GM12878 (cell line): Measurements from ENCODE around the gene CCDC88C. TPM values are rescaled to one million over a fixed set of nuclear protein-coding genes. Genes with fewer than 3 reads are reported as not detected.
"Not testable (repeated sequence)": the region's sequence is repeated elsewhere in the genome, so short reads cannot be mapped to it uniquely, and the experiment has no call there.

Source experiments
- ATAC-seq: fragments of 200-7000 bp; cut with Tn5 transposase; 3 replicates; pipeline ENCODE4 v1.9.1; 2020; ENCODE audit warnings: mild to moderate bottlenecking, moderate library complexity
- BruUV-seq: library from RNA; stranded (reverse); fragments of 400-500 nt; replicated peaks from 2 replicates; lab custom pipeline; 2021; lab: Mats Ljungman, UMichigan
- CTCF ChIA-PET: fragments of 300-600 bp; sonication (Branson Sonifier 250); formaldehyde crosslinking; extraction: SDS; loops from one replicate; lab custom pipeline; 2021; ENCODE audit warnings: inconsistent platforms; lab: Yijun Ruan, JAX
- POLR2A ChIA-PET: fragments of 350-600 bp; formaldehyde crosslinking; extraction: SDS; loops from one replicate; lab custom pipeline; 2021; ENCODE audit warnings: inconsistent platforms; lab: Charles Lee
- RAD21 ChIA-PET: fragments of 300-600 bp; sonication (Branson Sonifier 250); formaldehyde crosslinking; loops from one replicate; lab custom pipeline; 2023; ENCODE audit warnings: antibody characterized with exemption; ENCODE audit not compliant: unreplicated experiment; lab: Charles Lee
- SMC1A ChIA-PET: fragments of 300-600 bp; sonication (Branson Sonifier 250); formaldehyde crosslinking; loops from one replicate; lab custom pipeline; 2023; ENCODE audit not compliant: unreplicated experiment, uncharacterized antibody; lab: Charles Lee
- DNase-seq: peaks from one replicate; pipeline ENCODE4 v3.0.0-alpha.2; 2011; ENCODE audit warnings: low read depth, low spot score
- FAIRE-seq: peaks from 3 replicates; lab custom pipeline; 2011; peaks lifted over from hg19 to GRCh38; lab: Jason Lieb, UNC
- H2AFZ ChIP-seq: 2 replicates; pipeline ENCODE4 v1.6.0; 2011; ENCODE audit warnings: low read depth, low read length, control low read depth; ENCODE audit not compliant: control insufficient read depth
- H3K27ac ChIP-seq: 2 replicates; pipeline ENCODE4 v1.5.1; 2011; ENCODE audit warnings: control low read depth; ENCODE audit not compliant: control insufficient read depth, insufficient read depth
- H3K27me3 ChIP-seq, 2 experiments: replicated peaks in 1 of 2; 2 replicates each; pipeline versions ENCODE4 v1.6.0 to v1.6.1; 2011; ENCODE audit warnings: low read length in 1 of 2; ENCODE audit not compliant: control insufficient read depth in 2 of 2, insufficient read depth in 2 of 2
- H3K36me3 ChIP-seq, 2 experiments: 2 replicates each; pipeline ENCODE4 v1.5.1; 2011; ENCODE audit warnings: low read length in 1 of 2; ENCODE audit not compliant: control insufficient read depth in 2 of 2, insufficient read depth in 2 of 2
- H3K4me1 ChIP-seq: 2 replicates; pipeline ENCODE4 v1.6.1; 2011; ENCODE audit warnings: mild to moderate bottlenecking, low read length, moderate library complexity, mixed read lengths; ENCODE audit not compliant: control insufficient read depth, insufficient read depth
- H3K4me2 ChIP-seq: 2 replicates; pipeline ENCODE4 v1.6.0; 2011; ENCODE audit warnings: control low read depth; ENCODE audit not compliant: control insufficient read depth, insufficient read depth
- H3K4me3 ChIP-seq: fragments of 200-600 bp; sonication (generic); 2 replicates; pipeline ENCODE4 v1.5.1; 2016
- H3K79me2 ChIP-seq: 2 replicates; pipeline ENCODE4 v1.6.0; 2011; ENCODE audit warnings: low read length; ENCODE audit not compliant: control insufficient read depth, insufficient read depth
- H3K9ac ChIP-seq: 2 replicates; pipeline ENCODE4 v1.8.0; 2011; ENCODE audit warnings: low read length, control low read depth, mixed read lengths; ENCODE audit not compliant: control insufficient read depth, insufficient read depth
- H3K9me3 ChIP-seq: replicated peaks from 3 replicates; pipeline ENCODE4 v1.5.1; 2011; ENCODE audit warnings: mild to moderate bottlenecking, low read length; ENCODE audit not compliant: control insufficient read depth, insufficient read depth
- H4K20me1 ChIP-seq: 2 replicates; pipeline ENCODE4 v1.6.0; 2011; ENCODE audit not compliant: control insufficient read depth, insufficient read depth
- JUND ChIP-seq: IDR thresholded peaks from 2 replicates; pipeline ENCODE4 v1.6.1; 2012; ENCODE audit warnings: low read depth, mild to moderate bottlenecking, low read length, improper control_type of control experiment, moderate library complexity
- NRF1 ChIP-seq: conservative IDR thresholded peaks from 2 replicates; pipeline ENCODE4 v1.6.1; 2011; ENCODE audit warnings: mild to moderate bottlenecking, low read depth, low read length, improper control_type of control experiment
- RAD51 ChIP-seq: fragments of 450-650 bp; IDR thresholded peaks from 2 replicates; pipeline ENCODE4 v1.6.1; 2016; ENCODE audit warnings: moderate library complexity, mild to moderate bottlenecking, inconsistent platforms
- WGBS: methylation state at CpG from one replicate; pipeline ENCODE4 v1.1.6; 2016; ENCODE audit warnings: low lambda C conversion rate; ENCODE audit not compliant: insufficient replicate concordance, insufficient coverage; ENCODE audit errors: missing lambda C conversion rate; 5-methylcytosine and 5-hydroxymethylcytosine counted together
- in situ Hi-C: fragments of 300-500 bp; cut with MboI; formaldehyde crosslinking; loops from 9 replicates; pipeline ENCODE4 v1.14.3; 2018; ENCODE audit warnings: mixed read lengths
- intact Hi-C: fragments of 100-400 bp; cut with micrococcal nuclease; formaldehyde crosslinking; loops from one replicate; pipeline ENCODE4 v1.14.2; 2022; ENCODE audit not compliant: unreplicated experiment
- polyA plus RNA-seq, 11 experiments: library from polyadenylated mRNA; depleted of rRNA in 4 of 11; unstranded in 6 of 11; stranded (reverse) in 5 of 11; fragments of >200 nt; fragmentation: Nextera tagmentation in 4 of 11; fragmentation: Illumina TruSeq in 1 of 11; extraction: Ambion mirVana in 4 of 11; extraction: Trizol in 1 of 11; gene quantifications; 1 replicate in 1 of 11; 2 replicates in 10 of 11; pipeline versions ENCODE4 v1.2.1 to v1.2.3, GENCODE V29; 2011 to 2016; ENCODE audit warnings: inconsistent platforms in 2 of 11, missing spikeins in 2 of 11, low read depth in 1 of 11
- total RNA-seq, 4 experiments: library from RNA; depleted of rRNA in 3 of 4; stranded (reverse); fragments of >200 nt in 3 of 4; fragmentation: Illumina TruSeq in 1 of 4; extraction: Trizol in 1 of 4; gene quantifications; 2 replicates each; pipeline versions ENCODE4 v1.2.1 to v1.2.3, GENCODE V29; 2013 to 2021

Gene CCDC88C
- total and polyA plus RNA-seq, 10 of the 15 experiments (the other 5 are each of a cell fraction or from before 2014, with no cell fraction given) = 4.0 to 79.6 (median 36.6) TPM

GRCh38 chr14:91226360-91226759 is 191.3 kb downstream of the CCDC88C start:
- SMC1A ChIA-PET = interaction anchor here (1.1 to 5.7 kb wide), 5 partner anchors 16 to 39 kb away, joined by 3 to 142 read pairs (median 4); partner anchors contain the start of gene GPR68
- 83% methylated on average over 4 of the region's 4 CpGs for WGBS
- H2AFZ ChIP-seq, H3K27me3 ChIP-seq, H3K36me3 ChIP-seq, in situ Hi-C loops, ATAC-seq, H3K4me3 ChIP-seq, H3K9ac ChIP-seq, H3K79me2 ChIP-seq, BruUV-seq, FAIRE-seq, intact Hi-C loops, H3K27ac ChIP-seq, H3K9me3 ChIP-seq, H3K4me2 ChIP-seq, H4K20me1 ChIP-seq, DNase-seq: not testable (repeated sequence)
- CTCF ChIA-PET = interaction anchor here (0.9 to 4.7 kb wide), 5 partner anchors 14 to 49 kb away, joined by 3 to 59 read pairs (median 8); partner anchors contain the start of gene GPR68
- peaks cover 51% of the 10 kb centered on the region for H3K4me1 ChIP-seq
- RAD21 ChIA-PET = interaction anchor here (1.6 to 5.5 kb wide), 7 partner anchors 13 to 96 kb away, joined by 3 to 90 read pairs (median 16); partner anchors contain the start of gene GPR68
- POLR2A ChIA-PET = interaction anchor here (0.7 to 4.6 kb wide), 2 partner anchors 17 to 169 kb away, joined by 3 to 108 read pairs; partner anchors contain the start of gene GPR68

GRCh38 chr14:91225025-91225424 is 192.6 kb downstream of the CCDC88C start:
- DNase-seq (no peak), FAIRE-seq (no peak), ATAC-seq (no peak)
- BruUV-seq = no TSS peak
- Histone ChIP-seq H3K4me3 (no peak overlapping the region), H3K9ac (no peak overlapping the region), H2AFZ (no peak overlapping the region), H3K36me3 (peaks cover 3 to 9% of the 10 kb centered on the region in 2 experiments), H3K79me2 (no peaks in the 10 kb centered on the region), H3K9me3 (no peaks in the 10 kb centered on the region), H3K4me2 (no peak overlapping the region), H4K20me1 (no peaks in the 10 kb centered on the region), H3K4me1 (peaks cover 38% of the 10 kb centered on the region), H3K27me3 (no peaks in the 10 kb centered on the region), H3K27ac (no peak overlapping the region)
- CTCF ChIA-PET = no interaction called here
- 98% methylated on average over 7 of the region's 7 CpGs for WGBS
- in situ Hi-C loops = no loop called here
- SMC1A ChIA-PET = interaction anchor here (1.0 to 5.7 kb wide), 2 partner anchors 26 to 51 kb away, joined by 3 to 81 read pairs; no protein-coding TSS in a partner anchor
- RAD21 ChIA-PET = no interaction called here
- intact Hi-C loops = no loop called here
- POLR2A ChIA-PET = no interaction called here
- TF ChIP-seq JUND = no peak
- TF ChIP-seq RAD51 = no peak
- TF ChIP-seq NRF1 = no peak
